Hepatocyte (in vitro differentiated cells): ENCODE measurements around the gene KLHL1. TPM values are rescaled to one million over a fixed set of nuclear protein-coding genes. Genes with fewer than 3 reads are reported as not detected.

ENCODE experiments used
- DNase-seq: peaks from one replicate; pipeline ENCODE4 v3.0.0-alpha.2; 2016; ENCODE audit warnings: low spot score
- H2AFZ ChIP-seq: fragments of 200-600 bp; sonication (generic); 2 replicates; pipeline ENCODE4 v1.6.0; 2016; ENCODE audit warnings: antibody characterized with exemption, mild to moderate bottlenecking
- H3K27ac ChIP-seq: fragments of 200-600 bp; sonication (generic); 2 replicates; pipeline ENCODE4 v1.5.1; 2016; ENCODE audit warnings: mild to moderate bottlenecking
- H3K27me3 ChIP-seq: fragments of 200-600 bp; sonication (generic); 2 replicates; pipeline ENCODE4 v1.6.1; 2016
- H3K36me3 ChIP-seq: fragments of 200-600 bp; sonication (generic); replicated peaks from 2 replicates; pipeline ENCODE4 v1.5.1; 2016; ENCODE audit warnings: low read depth; ENCODE audit not compliant: insufficient read depth
- H3K4me1 ChIP-seq: fragments of 200-600 bp; sonication (generic); 2 replicates; pipeline ENCODE4 v1.5.1; 2016; ENCODE audit warnings: mild to moderate bottlenecking, moderate library complexity; ENCODE audit not compliant: insufficient read depth
- H3K4me2 ChIP-seq: fragments of 200-600 bp; sonication (generic); 2 replicates; pipeline ENCODE4 v1.6.0; 2016
- H3K4me3 ChIP-seq: fragments of 200-600 bp; sonication (generic); 2 replicates; pipeline ENCODE4 v1.5.1; 2016; ENCODE audit warnings: mild to moderate bottlenecking
- H3K79me2 ChIP-seq: fragments of 200-600 bp; sonication (generic); 2 replicates; pipeline ENCODE4 v1.6.0; 2017; ENCODE audit warnings: mild to moderate bottlenecking
- H3K9me2 ChIP-seq: fragments of 200-600 bp; sonication (generic); replicated peaks from 2 replicates; pipeline ENCODE4 v1.6.0; 2017; ENCODE audit warnings: mild to moderate bottlenecking; ENCODE audit not compliant: insufficient read depth
- H3K9me3 ChIP-seq: fragments of 200-600 bp; sonication (generic); 2 replicates; pipeline ENCODE4 v1.5.1; 2016; ENCODE audit warnings: low read depth, mild to moderate bottlenecking
- H4K20me1 ChIP-seq: fragments of 200-600 bp; sonication (generic); 2 replicates; pipeline ENCODE4 v1.6.0; 2016; ENCODE audit warnings: mild to moderate bottlenecking; ENCODE audit not compliant: insufficient read depth, poor library complexity, severe bottlenecking
- CTCF ChIP-seq: fragments of 200-600 bp; sonication (generic); IDR thresholded peaks from 2 replicates; pipeline ENCODE4 v1.5.1; 2016; ENCODE audit warnings: antibody characterized with exemption, mild to moderate bottlenecking; ENCODE audit not compliant: poor library complexity
- EZH2 ChIP-seq: fragments of 200-600 bp; sonication (generic); IDR thresholded peaks from 2 replicates; pipeline ENCODE4 v1.6.1; 2016; ENCODE audit warnings: antibody characterized with exemption, mild to moderate bottlenecking, borderline replicate concordance
- EZH2phosphoT487 ChIP-seq: fragments of 200-600 bp; sonication (generic); IDR thresholded peaks from one replicate; pipeline ENCODE4 v1.6.1; 2018; ENCODE audit warnings: antibody characterized with exemption, mild to moderate bottlenecking, low read depth, moderate library complexity; ENCODE audit not compliant: unreplicated experiment, severe bottlenecking
- WGBS: methylation state at CpG from one replicate; pipeline ENCODE4 v1.1.6; 2016; ENCODE audit warnings: low lambda C conversion rate; ENCODE audit errors: missing lambda C conversion rate; 5-methylcytosine and 5-hydroxymethylcytosine counted together
- polyA plus RNA-seq: library from polyadenylated mRNA; unstranded; fragments of >200 nt; fragmentation: Nextera tagmentation; extraction: Ambion mirVana; gene quantifications from 2 replicates; pipeline ENCODE4 v1.2.1, GENCODE V29; 2016
- total RNA-seq: library from RNA; depleted of rRNA; stranded (reverse); fragments of >200 nt; gene quantifications from 2 replicates; pipeline ENCODE4 v1.2.3, GENCODE V29; 2014

KLHL1 gene
- total and polyA plus RNA-seq, 2 experiments from 2014 or later: 1.2 TPM

- no peaks in the 10 kb centered on the region for H4K20me1 ChIP-seq
- H3K4me2 ChIP-seq: no peak overlapping the region
- H3K9me2 ChIP-seq: no peaks in the 10 kb centered on the region
- DNase-seq: no peak
- no peaks in the 10 kb centered on the region for H3K36me3 ChIP-seq
- no peak overlapping the region for H3K27ac ChIP-seq
- H3K9me3 ChIP-seq: no peaks in the 10 kb centered on the region
- no peak for TF ChIP-seq EZH2phosphoT487
- no peak for TF ChIP-seq EZH2
- no peak for TF ChIP-seq CTCF
- H3K4me3 ChIP-seq: no peak overlapping the region
- H3K27me3 ChIP-seq: no peaks in the 10 kb centered on the region
- no peaks in the 10 kb centered on the region for H3K4me1 ChIP-seq
- no peak overlapping the region for H2AFZ ChIP-seq
- no peaks in the 10 kb centered on the region for H3K79me2 ChIP-seq
- 96% methylated on average over 4 of the region's 4 CpGs for whole genome bisulfite sequencing
Measured at GRCh38 chr13:69928262-69928661, 180.0 kb downstream of the KLHL1 start.

GRCh38 chr13:69921156-69921555 lies 187.1 kb downstream of the KLHL1 start:
- Histone ChIP-seq H3K9me3 (no peaks in the 10 kb centered on the region), H3K79me2 (no peaks in the 10 kb centered on the region), H3K27me3 (no peaks in the 10 kb centered on the region), H3K4me3 (no peak overlapping the region), H3K36me3 (no peaks in the 10 kb centered on the region), H3K9me2 (no peaks in the 10 kb centered on the region), H3K27ac (no peak overlapping the region), H4K20me1 (no peaks in the 10 kb centered on the region), H3K4me1 (no peaks in the 10 kb centered on the region), H3K4me2 (no peak overlapping the region), H2AFZ (no peak overlapping the region)
- 56% methylated on average over 2 of the region's 2 CpGs for WGBS
- TF ChIP-seq EZH2: no peak
- no peak for TF ChIP-seq CTCF
- TF ChIP-seq EZH2phosphoT487: no peak
- no peak for DNase-seq

GRCh38 chr13:69912630-69913029 lies 195.6 kb downstream of the KLHL1 start:
- Histone ChIP-seq H3K36me3 (no peaks in the 10 kb centered on the region), H3K9me3 (no peaks in the 10 kb centered on the region), H2AFZ (no peak overlapping the region), H4K20me1 (no peaks in the 10 kb centered on the region), H3K4me2 (no peak overlapping the region), H3K79me2 (no peaks in the 10 kb centered on the region), H3K4me1 (no peaks in the 10 kb centered on the region), H3K4me3 (no peak overlapping the region), H3K9me2 (no peaks in the 10 kb centered on the region), H3K27ac (no peak overlapping the region), H3K27me3 (no peaks in the 10 kb centered on the region)
- WGBS: 43% methylated on average over 2 of the region's 2 CpGs
- DNase-seq: no peak
- TF ChIP-seq EZH2phosphoT487 (no peak), EZH2 (no peak), CTCF (no peak)

- DNase-seq: no peak
- Histone ChIP-seq H3K27ac (no peak overlapping the region), H3K79me2 (no peaks in the 10 kb centered on the region), H3K9me3 (no peaks in the 10 kb centered on the region), H3K4me3 (no peak overlapping the region), H3K36me3 (no peaks in the 10 kb centered on the region), H3K27me3 (no peaks in the 10 kb centered on the region), H3K4me2 (no peak overlapping the region), H3K9me2 (no peaks in the 10 kb centered on the region), H2AFZ (no peak overlapping the region), H4K20me1 (no peaks in the 10 kb centered on the region), H3K4me1 (no peaks in the 10 kb centered on the region)
- TF ChIP-seq CTCF (no peak), EZH2 (no peak), EZH2phosphoT487 (no peak)
Measured at GRCh38 chr13:69910800-69911199, 197.5 kb downstream of the KLHL1 start.
